Ectodermal cell (in vitro differentiated cells): ENCODE data around the gene ZNF391.

Experiments
- H3K27ac ChIP-seq: 2 replicates; pipeline ENCODE4 v1.7.0; 2013; ENCODE audit warnings: mild to moderate bottlenecking, low read depth, low read length; ENCODE audit not compliant: insufficient read depth, poor library complexity, severe bottlenecking
- H3K27me3 ChIP-seq: 2 replicates; pipeline ENCODE4 v1.7.0; 2013; ENCODE audit warnings: mild to moderate bottlenecking, low read length; ENCODE audit not compliant: insufficient read depth, control insufficient read depth, poor library complexity, severe bottlenecking
- H3K36me3 ChIP-seq: one replicate; pipeline ENCODE4 v1.7.0; 2013; ENCODE audit warnings: low read length; ENCODE audit not compliant: control insufficient read depth, insufficient read depth
- H3K4me1 ChIP-seq: one replicate; pipeline ENCODE4 v1.7.0; 2013; ENCODE audit warnings: low read length; ENCODE audit not compliant: control insufficient read depth, insufficient read depth
- H3K4me3 ChIP-seq: 2 replicates; pipeline ENCODE4 v1.7.0; 2013; ENCODE audit warnings: low read depth, low read length, control low read depth; ENCODE audit not compliant: insufficient read depth
- H3K9me3 ChIP-seq: 2 replicates; pipeline ENCODE4 v1.7.0; 2013; ENCODE audit warnings: mild to moderate bottlenecking, low read length, moderate library complexity; ENCODE audit not compliant: control insufficient read depth
- WGBS, 2 experiments: methylation state at CpG; one replicate each; pipeline ENCODE4 v1.1.7; 2013; ENCODE audit warnings: missing lambda C conversion rate in 2 of 2; 5-methylcytosine and 5-hydroxymethylcytosine counted together

ZNF391 gene

DNA sequence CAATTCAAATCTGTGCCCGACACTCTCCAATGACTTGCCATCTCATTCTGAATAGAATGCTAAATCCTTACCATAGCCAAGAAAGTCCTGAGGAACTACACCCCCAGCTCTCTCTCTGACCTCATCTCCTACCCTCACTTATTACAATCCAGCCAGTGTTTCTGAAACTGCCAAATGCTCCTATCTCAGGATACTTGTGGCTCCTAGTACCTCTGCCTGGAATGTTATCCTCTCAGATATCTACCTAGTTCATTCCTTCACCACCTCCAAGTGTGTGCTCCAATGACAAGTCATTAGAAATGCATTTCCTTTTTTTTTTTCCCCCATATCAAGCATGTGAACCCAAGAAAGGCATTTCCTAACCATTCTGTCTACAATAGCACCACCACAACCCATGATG is 59.9 kb downstream of the ZNF391 start:
- 87 to 97% methylated on average over 1 of the region's 1 CpG for WGBS, 2 experiments
- Histone ChIP-seq H3K27ac (no peak overlapping the region), H3K4me1 (no peaks in the 10 kb centered on the region), H3K27me3 (no peaks in the 10 kb centered on the region), H3K9me3 (peaks cover 18% of the 10 kb centered on the region), H3K36me3 (peaks cover 34% of the 10 kb centered on the region), H3K4me3 (no peak overlapping the region)

DNA sequence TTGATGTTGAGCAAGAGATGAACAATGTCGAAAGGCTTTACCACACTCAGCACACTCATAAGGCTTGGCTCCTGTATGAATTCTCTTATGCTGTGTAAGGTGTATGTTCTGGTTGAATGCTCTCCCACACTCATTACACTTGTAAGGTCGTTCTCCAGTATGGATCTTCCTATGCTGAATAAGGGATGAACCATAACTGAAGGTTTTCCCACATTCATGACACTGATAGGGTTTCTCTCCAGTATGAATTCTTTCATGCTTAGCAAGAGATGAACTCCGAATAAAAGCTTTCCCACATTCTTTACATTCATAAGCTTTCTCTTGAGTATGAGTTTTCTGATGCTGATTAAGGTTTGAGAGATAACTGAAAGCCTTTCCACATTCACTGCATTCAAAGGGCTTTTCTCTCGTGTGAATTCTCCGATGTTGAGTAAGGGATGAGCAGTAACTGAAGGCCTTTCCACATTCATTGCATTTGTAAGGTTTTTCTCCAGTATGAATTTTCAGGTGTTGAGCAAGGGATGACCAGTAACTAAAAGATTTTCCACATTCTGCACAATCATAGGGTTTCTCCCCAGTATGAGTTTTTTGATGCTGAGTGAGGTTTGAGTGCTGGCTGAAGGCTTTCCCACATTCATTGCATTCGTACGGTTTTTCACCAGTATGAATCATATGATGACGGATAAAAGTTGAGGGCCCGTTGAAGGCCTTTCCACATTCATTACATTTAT is 63.3 kb downstream of the ZNF391 start:
- H3K4me3 ChIP-seq, result no peak overlapping the region
- no peak overlapping the region for H3K27ac ChIP-seq
- no peaks in the 10 kb centered on the region for H3K27me3 ChIP-seq
- no peaks in the 10 kb centered on the region for H3K4me1 ChIP-seq
- peaks cover 66% of the 10 kb centered on the region for H3K36me3 ChIP-seq
- 95 to 100% methylated on average over 6 of the region's 9 CpGs for WGBS, 2 experiments
- H3K9me3 ChIP-seq, result peaks cover 16% of the 10 kb centered on the region

DNA sequence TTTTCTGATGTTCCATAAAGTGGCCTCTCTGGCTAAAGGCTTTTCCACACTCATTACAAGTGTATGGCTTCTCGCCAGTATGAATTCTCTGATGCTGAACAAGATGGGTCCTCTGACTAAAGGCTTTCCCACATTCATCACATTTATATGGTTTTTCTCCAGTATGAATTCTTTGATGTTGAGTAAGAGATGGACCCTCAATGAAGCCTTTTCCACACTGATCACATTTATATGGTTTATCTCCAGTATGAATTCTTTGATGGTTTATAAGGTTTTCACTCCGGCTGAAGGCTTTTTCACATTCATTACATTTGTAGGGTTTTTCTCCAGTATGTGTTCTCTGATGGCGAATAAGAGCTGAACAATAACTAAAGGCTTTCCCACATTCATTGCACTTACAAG is 63.9 kb downstream of the ZNF391 start:
- Histone ChIP-seq H3K27ac (no peak overlapping the region), H3K9me3 (peaks cover 16% of the 10 kb centered on the region), H3K4me3 (no peak overlapping the region), H3K27me3 (no peaks in the 10 kb centered on the region), H3K4me1 (no peaks in the 10 kb centered on the region), H3K36me3 (peaks cover 73% of the 10 kb centered on the region)
- 96 to 100% methylated on average over 1 to 3 of the region's 3 CpGs for WGBS, 2 experiments
